Endometrial microvascular endothelial cells (primary cell): ENCODE data around the gene EFS. TPM values are rescaled to one million over a fixed set of nuclear protein-coding genes. Genes with fewer than 3 reads are reported as not detected.
"Not testable (repeated sequence)": the region's sequence is repeated elsewhere in the genome, so short reads cannot be mapped to it uniquely, and the experiment has no call there.

Experiments used
- in situ Hi-C: cut with HindIII; loops from 2 replicates; pipeline ENCODE4 v1.10.0; 2017; ENCODE audit warnings: low sequenced_read_pairs, low pct_unique_long_range_greater_than_20kb; ENCODE audit errors: inconsistent ontology term
- total RNA-seq: library from RNA; depleted of rRNA; stranded (reverse); fragments of >200 nt; gene quantifications from one replicate; pipeline ENCODE4 v1.2.3, GENCODE V29; 2015; ENCODE audit errors: inconsistent ontology term

EFS gene
- total RNA-seq, 1 donor from 2014 or later, result not detected

GRCh38 chr14:23348297-23348655, 16.7 kb downstream of the EFS start:
- in situ Hi-C loops, result no loop called here

DNA sequence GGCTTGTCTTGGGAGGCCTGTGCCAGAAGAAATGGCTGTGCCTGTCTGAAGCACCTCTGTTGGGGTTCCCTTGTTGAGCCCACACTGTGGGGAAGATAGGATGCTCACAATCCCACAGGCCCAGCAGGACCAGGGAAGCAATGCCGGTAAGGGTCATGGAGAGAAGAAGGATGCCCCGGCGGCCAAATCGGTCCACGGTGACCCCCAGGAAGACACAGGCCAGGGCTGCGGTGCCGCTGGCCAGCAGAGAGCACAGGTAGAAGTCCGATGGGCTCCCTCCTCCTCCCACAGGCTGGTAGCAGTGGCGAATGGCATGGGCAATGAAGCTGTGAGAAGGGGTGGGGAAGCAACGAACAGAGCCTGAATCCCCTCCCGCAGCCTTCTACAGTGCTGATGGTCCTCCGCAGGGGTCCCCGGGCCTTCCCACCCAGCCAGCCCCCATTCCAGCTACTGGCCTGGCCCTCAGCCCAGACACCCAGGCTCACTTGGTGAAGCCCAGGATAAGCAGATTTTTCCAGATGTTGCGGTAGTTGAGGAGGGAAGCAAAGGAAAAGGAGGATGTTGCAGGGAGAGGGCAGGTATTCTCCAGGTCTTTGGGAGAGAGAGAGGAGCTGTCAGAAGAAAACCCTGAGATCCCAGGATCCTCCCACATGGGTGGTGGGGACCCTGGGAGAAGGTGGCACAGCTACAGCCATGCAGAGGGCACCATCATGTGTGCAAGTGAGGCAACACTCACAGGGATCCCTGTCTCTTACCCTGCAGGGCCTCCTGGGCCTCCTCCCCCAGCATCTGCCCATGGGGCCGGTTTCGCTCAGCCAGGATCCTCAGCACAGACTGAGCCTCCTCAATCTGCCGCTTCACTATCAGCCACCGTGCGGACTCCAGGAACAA, 17.3 kb downstream of the EFS start:
- in situ Hi-C loops, result no loop called here

- in situ Hi-C loops, result no loop called here
These were observed 18.1 kb downstream of the EFS start for GRCh38 chr14:23346693-23347405.

DNA sequence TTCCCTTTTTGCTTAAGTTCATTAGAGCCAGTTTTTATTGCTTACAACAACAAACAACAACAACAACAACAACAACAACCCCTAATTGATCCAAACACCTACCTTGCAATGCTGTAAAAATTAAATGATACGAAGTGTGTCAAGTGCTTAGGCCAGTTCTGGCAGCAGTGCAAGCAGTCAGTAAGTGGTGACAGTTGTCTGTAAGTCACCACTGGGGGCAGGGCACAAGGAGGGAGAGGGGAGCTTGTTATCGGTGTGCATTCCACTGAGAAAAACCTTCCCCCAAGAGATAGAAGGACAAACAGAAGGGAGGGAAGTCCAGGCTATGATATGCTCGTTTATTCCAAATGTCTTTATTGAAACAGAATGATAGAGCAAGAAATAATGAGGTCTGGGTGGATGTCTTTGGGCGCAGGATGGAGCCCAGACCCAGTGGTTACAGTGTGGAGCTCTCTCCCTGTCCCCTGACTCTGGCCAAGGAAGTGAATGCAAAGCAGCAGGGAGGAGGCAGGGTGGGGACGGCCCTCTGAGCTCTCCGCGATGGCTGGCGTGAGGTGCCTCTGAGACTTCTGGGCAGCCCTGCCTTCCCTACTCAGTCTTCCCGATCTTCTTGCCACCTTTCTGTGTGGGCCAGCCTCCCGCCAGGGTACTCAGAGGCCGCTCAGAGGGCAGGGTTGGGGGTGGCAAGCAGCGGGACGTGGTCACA, 18.8 kb downstream of the EFS start:
- in situ Hi-C loops, result no loop called here

DNA sequence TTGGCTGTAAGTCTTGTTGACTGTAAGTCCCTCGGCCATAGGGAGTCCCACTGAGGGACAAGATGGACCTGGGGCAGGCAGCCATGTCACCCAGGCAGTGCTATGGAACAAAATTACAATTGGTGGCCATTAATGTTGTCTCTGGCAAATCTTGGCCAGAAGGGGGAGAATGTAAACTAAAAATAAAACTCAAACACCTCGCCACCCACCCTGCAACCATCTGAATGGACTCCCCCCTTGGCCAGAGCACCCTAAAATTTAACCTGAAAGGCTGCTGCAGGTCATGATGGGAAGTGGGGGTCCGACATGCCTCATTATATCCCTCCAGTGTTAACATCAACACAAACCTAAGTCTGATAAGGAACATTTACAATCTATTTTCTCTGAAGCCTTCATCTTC, 20.5 kb downstream of the EFS start:
- in situ Hi-C loops, result no loop called here

GRCh38 chr14:23339506-23340268, 25.3 kb downstream of the EFS start:
- in situ Hi-C loops, result no loop called here

DNA sequence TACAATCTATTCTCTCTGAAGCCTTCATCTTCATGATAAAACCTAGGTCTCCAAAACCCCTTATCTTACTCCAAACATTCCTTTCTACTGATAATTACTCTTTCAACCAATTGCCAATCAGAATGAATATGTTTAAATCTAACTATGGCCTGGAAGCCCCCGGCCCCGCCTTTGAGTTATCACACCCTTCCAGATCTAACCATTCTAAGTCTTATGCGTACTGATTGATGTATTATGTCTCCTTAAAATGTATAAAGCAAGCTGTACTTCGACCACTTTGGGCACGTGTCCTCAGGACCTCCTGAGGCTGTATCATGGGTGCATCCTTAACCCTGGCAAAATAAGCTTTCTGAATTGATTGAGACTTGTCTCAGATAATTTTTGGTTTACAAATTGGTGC, 29.3 kb downstream of the EFS start:
- in situ Hi-C loops, result no loop called here

- in situ Hi-C loops, result no loop called here
These were observed 36.8 kb downstream of the EFS start for GRCh38 chr14:23327947-23328744.

GRCh38 chr14:23326491-23327332, 38.3 kb downstream of the EFS start:
- in situ Hi-C loops, result no loop called here

DNA sequence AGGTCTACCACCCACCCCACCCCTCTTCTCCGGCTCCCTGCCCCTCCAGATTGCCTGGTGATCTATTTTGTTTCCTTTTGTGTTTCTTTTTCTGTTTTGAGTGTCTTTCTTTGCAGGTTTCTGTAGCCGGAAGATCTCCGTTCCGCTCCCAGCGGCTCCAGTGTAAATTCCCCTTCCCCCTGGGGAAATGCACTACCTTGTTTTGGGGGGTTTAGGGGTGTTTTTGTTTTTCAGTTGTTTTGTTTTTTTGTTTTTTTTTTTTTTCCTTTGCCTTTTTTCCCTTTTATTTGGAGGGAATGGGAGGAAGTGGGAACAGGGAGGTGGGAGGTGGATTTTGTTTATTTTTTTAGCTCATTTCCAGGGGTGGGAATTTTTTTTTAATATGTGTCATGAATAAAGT, 39.2 kb downstream of the EFS start:
- in situ Hi-C loops, result not testable (repeated sequence)

- in situ Hi-C loops, result no loop called here
These were observed 40.0 kb downstream of the EFS start for GRCh38 chr14:23324993-23325392.

GRCh38 chr14:23324455-23324846, 40.5 kb downstream of the EFS start:
- in situ Hi-C loops, result no loop called here

DNA sequence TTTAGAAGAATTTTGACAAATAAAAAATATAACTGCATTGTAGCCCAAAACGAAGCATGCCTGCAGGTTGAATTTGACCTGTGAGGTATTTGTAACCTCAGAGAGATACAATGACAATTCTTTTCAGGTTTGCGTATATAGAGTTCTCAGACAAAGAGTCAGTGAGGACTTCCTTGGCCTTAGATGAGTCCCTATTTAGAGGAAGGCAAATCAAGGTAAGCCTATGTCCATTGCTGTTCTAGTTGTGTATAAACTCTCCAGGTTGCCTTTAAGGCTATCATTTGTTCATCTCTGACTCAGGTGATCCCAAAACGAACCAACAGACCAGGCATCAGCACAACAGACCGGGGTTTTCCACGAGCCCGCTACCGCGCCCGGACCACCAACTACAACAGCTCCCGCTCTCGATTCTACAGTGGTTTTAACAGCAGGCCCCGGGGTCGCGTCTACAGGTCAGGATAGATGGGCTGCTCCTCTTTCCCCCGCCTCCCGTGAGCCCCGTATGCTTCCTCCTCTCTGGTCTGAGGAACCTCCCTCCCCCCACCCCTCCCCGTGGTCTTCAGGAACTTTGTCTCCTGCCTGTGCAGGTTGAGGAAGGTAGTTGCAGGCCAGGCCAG, 41.0 kb downstream of the EFS start:
- in situ Hi-C loops, result no loop called here

DNA sequence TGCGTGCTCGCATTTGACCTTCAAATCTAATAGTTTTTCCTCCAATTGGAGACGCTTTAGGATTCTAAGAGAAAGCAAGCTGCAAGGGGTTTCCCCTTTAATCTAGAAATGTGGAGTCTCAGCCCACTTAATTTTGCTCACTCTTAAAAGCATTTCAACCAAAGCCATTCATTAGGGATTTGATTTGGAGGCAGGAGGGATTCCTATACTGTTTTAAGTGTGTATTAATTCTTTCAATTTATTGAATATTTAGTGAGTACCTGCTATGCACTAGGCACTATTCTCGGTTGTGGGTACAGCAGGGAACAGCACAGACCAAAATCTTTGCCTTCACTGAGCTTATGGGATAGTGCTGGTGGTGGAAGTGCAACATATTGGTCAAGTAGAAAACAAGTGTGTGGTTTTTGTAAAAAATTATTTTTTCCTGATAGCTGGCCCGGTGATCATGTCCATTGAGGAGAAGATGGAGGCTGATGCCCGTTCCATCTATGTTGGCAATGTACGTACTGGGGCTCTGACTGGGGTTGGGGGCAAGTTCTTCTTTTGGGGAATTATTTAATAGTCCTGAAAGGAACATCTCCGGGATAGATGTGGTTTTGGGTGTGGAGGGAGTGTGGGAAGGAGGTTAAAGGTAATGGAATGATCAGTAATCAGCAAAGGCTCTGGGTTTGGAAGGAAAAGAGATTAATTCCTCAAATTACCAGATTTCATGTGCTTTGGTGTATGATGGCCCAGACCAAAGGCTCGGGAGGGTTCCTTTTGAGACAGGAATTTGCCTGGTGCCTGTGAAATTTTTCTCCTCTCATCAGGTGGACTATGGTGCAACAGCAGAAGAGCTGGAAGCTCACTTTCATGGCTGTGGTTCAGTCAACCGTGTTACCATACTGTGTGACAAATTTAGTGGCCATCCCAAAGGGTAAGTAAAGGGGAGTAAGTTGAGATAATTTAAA, 42.1 kb downstream of the EFS start:
- in situ Hi-C loops, result no loop called here

GRCh38 chr14:23321572-23322547, 43.1 kb downstream of the EFS start:
- in situ Hi-C loops, result no loop called here
